ENCODE measurements around the gene GRIP2.

GRIP2 gene

DNA sequence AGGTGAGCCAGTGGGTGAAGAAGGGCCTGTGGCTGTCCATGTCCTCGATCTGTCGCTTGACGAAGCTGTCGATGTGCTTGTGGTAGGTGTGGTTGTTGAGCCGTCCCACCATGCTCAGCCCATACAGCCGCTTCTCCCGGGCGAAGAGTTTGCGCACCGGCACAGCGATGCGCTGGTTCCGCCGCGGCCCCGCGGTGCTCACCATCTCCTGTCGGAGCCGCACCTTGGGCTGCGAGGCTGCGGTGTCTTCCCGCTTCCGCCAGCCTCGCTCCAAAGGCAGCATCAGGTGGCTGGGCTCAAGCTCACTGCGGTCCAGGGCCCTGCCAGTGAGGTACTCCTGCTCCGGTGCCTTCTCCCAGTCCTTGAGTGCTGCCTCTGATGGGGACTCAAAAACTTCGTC, 34.0 kb upstream of the GRIP2 start:
- TF ChIP-seq ZSCAN30 (tag by site-specific recombination; IDR thresholded peaks at IDR 0.05) (no peak), SALL2 (tag by site-specific recombination; IDR thresholded peaks at IDR 0.05; ENCODE audit: borderline replicate concordance) (no peak), ZNF202 (tag by site-specific recombination; IDR thresholded peaks at IDR 0.05; ENCODE audit: borderline replicate concordance) (no peak), ZSCAN18 (tag by site-specific recombination; IDR thresholded peaks at IDR 0.05) (no peak), ZBTB1 (tag by site-specific recombination; IDR thresholded peaks at IDR 0.05) (no peak), KLF10 (tag by site-specific recombination; IDR thresholded peaks at IDR 0.05) (no peak), ZNF660 (tag by site-specific recombination; IDR thresholded peaks at IDR 0.05) (no peak), ZNF677 (tag by site-specific recombination; IDR thresholded peaks at IDR 0.05) (no peak), SP2 (tag by site-specific recombination; IDR thresholded peaks at IDR 0.05) (no peak), OVOL3 (tag by site-specific recombination; IDR thresholded peaks at IDR 0.05) (no peak)
- TF ChIP-seq, protein P1, sequence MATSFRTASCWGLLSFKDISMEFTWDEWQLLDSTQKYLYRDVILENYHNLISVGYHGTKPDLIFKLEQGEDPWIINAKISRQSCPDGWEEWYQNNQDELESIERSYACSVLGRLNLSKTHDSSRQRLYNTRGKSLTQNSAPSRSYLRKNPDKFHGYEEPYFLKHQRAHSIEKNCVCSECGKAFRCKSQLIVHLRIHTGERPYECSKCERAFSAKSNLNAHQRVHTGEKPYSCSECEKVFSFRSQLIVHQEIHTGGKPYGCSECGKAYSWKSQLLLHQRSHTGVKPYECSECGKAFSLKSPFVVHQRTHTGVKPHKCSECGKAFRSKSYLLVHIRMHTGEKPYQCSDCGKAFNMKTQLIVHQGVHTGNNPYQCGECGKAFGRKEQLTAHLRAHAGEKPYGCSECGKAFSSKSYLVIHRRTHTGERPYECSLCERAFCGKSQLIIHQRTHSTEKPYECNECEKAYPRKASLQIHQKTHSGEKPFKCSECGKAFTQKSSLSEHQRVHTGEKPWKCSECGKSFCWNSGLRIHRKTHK (tag by site-specific recombination; IDR thresholded peaks at IDR 0.05): no peak
- TF ChIP-seq, protein P2, sequence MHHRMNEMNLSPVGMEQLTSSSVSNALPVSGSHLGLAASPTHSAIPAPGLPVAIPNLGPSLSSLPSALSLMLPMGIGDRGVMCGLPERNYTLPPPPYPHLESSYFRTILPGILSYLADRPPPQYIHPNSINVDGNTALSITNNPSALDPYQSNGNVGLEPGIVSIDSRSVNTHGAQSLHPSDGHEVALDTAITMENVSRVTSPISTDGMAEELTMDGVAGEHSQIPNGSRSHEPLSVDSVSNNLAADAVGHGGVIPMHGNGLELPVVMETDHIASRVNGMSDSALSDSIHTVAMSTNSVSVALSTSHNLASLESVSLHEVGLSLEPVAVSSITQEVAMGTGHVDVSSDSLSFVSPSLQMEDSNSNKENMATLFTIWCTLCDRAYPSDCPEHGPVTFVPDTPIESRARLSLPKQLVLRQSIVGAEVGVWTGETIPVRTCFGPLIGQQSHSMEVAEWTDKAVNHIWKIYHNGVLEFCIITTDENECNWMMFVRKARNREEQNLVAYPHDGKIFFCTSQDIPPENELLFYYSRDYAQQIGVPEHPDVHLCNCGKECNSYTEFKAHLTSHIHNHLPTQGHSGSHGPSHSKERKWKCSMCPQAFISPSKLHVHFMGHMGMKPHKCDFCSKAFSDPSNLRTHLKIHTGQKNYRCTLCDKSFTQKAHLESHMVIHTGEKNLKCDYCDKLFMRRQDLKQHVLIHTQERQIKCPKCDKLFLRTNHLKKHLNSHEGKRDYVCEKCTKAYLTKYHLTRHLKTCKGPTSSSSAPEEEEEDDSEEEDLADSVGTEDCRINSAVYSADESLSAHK (tag by site-specific recombination; IDR thresholded peaks at IDR 0.05): no peak
- TF ChIP-seq, protein P3, sequence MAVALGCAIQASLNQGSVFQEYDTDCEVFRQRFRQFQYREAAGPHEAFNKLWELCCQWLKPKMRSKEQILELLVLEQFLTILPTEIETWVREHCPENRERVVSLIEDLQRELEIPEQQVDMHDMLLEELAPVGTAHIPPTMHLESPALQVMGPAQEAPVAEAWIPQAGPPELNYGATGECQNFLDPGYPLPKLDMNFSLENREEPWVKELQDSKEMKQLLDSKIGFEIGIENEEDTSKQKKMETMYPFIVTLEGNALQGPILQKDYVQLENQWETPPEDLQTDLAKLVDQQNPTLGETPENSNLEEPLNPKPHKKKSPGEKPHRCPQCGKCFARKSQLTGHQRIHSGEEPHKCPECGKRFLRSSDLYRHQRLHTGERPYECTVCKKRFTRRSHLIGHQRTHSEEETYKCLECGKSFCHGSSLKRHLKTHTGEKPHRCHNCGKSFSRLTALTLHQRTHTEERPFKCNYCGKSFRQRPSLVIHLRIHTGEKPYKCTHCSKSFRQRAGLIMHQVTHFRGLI (tag by site-specific recombination; IDR thresholded peaks at IDR 0.05): no peak
- TF ChIP-seq, protein P4, sequence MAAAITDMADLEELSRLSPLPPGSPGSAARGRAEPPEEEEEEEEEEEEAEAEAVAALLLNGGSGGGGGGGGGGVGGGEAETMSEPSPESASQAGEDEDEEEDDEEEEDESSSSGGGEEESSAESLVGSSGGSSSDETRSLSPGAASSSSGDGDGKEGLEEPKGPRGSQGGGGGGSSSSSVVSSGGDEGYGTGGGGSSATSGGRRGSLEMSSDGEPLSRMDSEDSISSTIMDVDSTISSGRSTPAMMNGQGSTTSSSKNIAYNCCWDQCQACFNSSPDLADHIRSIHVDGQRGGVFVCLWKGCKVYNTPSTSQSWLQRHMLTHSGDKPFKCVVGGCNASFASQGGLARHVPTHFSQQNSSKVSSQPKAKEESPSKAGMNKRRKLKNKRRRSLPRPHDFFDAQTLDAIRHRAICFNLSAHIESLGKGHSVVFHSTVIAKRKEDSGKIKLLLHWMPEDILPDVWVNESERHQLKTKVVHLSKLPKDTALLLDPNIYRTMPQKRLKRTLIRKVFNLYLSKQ (tag by site-specific recombination; IDR thresholded peaks at IDR 0.05; ENCODE audit: borderline replicate concordance): no peak
- Histone ChIP-seq H3K27ac (ENCODE audit: extremely low read depth, low read depth, low read length) (no peak overlapping the region), H3K4me1 (ENCODE audit: control insufficient read depth, insufficient read depth, low read length) (no peaks in the 10 kb centered on the region), H3K36me3 (ENCODE audit: control insufficient read depth in 2 of 2, insufficient read depth in 1 of 2, low read length in 2 of 2) (no peaks in the 10 kb centered on the region), H3K9me3 (ENCODE audit: control insufficient read depth, insufficient read depth, low read depth, low read length) (no peaks in the 10 kb centered on the region), H3K4me3 (ENCODE audit: low read depth, low read length) (no peak overlapping the region)
- ChIA-PET POLR2A (no interaction called here), CTCF (no interaction called here)

DNA sequence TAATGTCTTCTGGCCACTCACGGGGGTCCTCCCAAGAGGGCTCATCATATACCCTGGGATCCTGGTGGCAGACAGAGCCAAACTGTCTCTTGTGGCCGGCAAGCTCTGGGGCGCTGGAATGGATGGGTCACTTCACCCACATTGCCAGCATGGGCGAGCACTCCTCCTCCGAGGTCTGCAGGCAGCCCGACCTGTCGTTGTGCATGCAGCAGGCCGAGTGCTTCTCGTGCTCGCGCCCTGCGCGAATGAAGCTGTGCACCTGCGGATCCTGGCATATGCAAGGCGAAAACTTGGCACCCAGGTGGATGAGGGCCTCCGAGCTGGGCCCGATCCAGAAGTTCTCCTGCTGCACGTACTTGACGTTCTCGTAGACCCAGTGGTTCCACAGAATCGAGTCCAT, 33.6 kb upstream of the GRIP2 start:
- ChIA-PET POLR2A (no interaction called here), CTCF (no interaction called here)
- Histone ChIP-seq H3K9me3 (ENCODE audit: control insufficient read depth, insufficient read depth, low read depth, low read length) (no peaks in the 10 kb centered on the region), H3K27ac (ENCODE audit: extremely low read depth, low read depth, low read length) (no peak overlapping the region), H3K4me3 (ENCODE audit: low read depth, low read length) (no peak overlapping the region), H3K4me1 (ENCODE audit: control insufficient read depth, insufficient read depth, low read length) (no peaks in the 10 kb centered on the region), H3K36me3 (ENCODE audit: control insufficient read depth in 2 of 2, insufficient read depth in 1 of 2, low read length in 2 of 2) (no peaks in the 10 kb centered on the region)
- TF ChIP-seq ZBTB1 (tag by site-specific recombination; IDR thresholded peaks at IDR 0.05) (no peak), ZNF704 (tag by site-specific recombination; IDR thresholded peaks at IDR 0.05) (no peak), ZBTB21 (tag by site-specific recombination; IDR thresholded peaks at IDR 0.05) (no peak), TCF7L2 (IDR thresholded peaks at IDR 0.05; ENCODE audit: borderline replicate concordance, low read depth, low read length) (no peak), ZFP69B (tag by site-specific recombination; IDR thresholded peaks at IDR 0.05) (no peak)
